Caco-2 (cell line): ENCODE results near the gene PDE11A. TPM values are rescaled to one million over a fixed set of nuclear protein-coding genes. Genes with fewer than 3 reads are reported as not detected.

Source experiments
- BruUV-seq: library from RNA; stranded (reverse); fragments of 400-500 nt; replicated peaks from 2 replicates; lab custom pipeline; 2021; lab: Mats Ljungman, UMichigan
- CTCF ChIA-PET: fragments of 300-600 bp; sonication (Branson Sonifier 250); formaldehyde crosslinking; loops from one replicate; lab custom pipeline; 2022; ENCODE audit warnings: antibody characterized with exemption; lab: Charles Lee
- POLR2A ChIA-PET: fragments of 300-600 bp; sonication (Branson Sonifier 250); formaldehyde crosslinking; loops from one replicate; lab custom pipeline; 2022; ENCODE audit warnings: antibody characterized with exemption; lab: Charles Lee
- DNase-seq, 2 experiments: peaks; one replicate each; pipeline versions ENCODE4 v3.0.0 to v3.0.0-alpha.2; 2020 to 2022
- H3K27me3 ChIP-seq: replicated peaks from 2 replicates; pipeline ENCODE4 v1.6.0; 2011; ENCODE audit warnings: low read length; ENCODE audit not compliant: control insufficient read depth, insufficient read depth
- H3K36me3 ChIP-seq: 2 replicates; pipeline ENCODE4 v1.5.1; 2011; ENCODE audit warnings: low read length; ENCODE audit not compliant: control insufficient read depth, insufficient read depth
- H3K4me1 ChIP-seq: fragments of 250-450 bp; sonication (Bioruptor Pico); 2 replicates; pipeline ENCODE4 v1.5.1; 2020; ENCODE audit warnings: mild to moderate bottlenecking
- H3K4me3 ChIP-seq: 2 replicates; pipeline ENCODE4 v1.5.1; 2011; ENCODE audit warnings: low read depth, mild to moderate bottlenecking, control low read depth, low read length
- H3K9me3 ChIP-seq: fragments of 250-450 bp; sonication (Bioruptor Pico); 2 replicates; pipeline ENCODE4 v1.5.1; 2020; ENCODE audit warnings: mild to moderate bottlenecking, moderate library complexity
- H3K27ac Mint-ChIP-seq: one replicate; pipeline ENCODE4 v1.8.0; 2022; ENCODE audit warnings: mixed read lengths; ENCODE audit not compliant: unreplicated experiment
- H3K27me3 Mint-ChIP-seq: one replicate; pipeline ENCODE4 v1.8.0; 2022; ENCODE audit warnings: mixed read lengths; ENCODE audit not compliant: insufficient read depth, unreplicated experiment
- H3K36me3 Mint-ChIP-seq: one replicate; pipeline ENCODE4 v1.8.0; 2022; ENCODE audit warnings: mild to moderate bottlenecking, mixed read lengths; ENCODE audit not compliant: insufficient read depth, unreplicated experiment
- H3K4me1 Mint-ChIP-seq: one replicate; pipeline ENCODE4 v1.8.0; 2022; ENCODE audit warnings: low read depth, mixed read lengths; ENCODE audit not compliant: unreplicated experiment
- H3K4me3 Mint-ChIP-seq: one replicate; pipeline ENCODE4 v1.8.0; 2022; ENCODE audit warnings: mild to moderate bottlenecking, moderate library complexity, mixed read lengths; ENCODE audit not compliant: unreplicated experiment
- H3K9me3 Mint-ChIP-seq: one replicate; pipeline ENCODE4 v1.8.0; 2022; ENCODE audit warnings: mixed read lengths; ENCODE audit not compliant: unreplicated experiment
- intact Hi-C: fragments of 100-400 bp; cut with micrococcal nuclease; formaldehyde crosslinking; loops from one replicate; pipeline ENCODE4 v1.10.0; 2022; ENCODE audit not compliant: unreplicated experiment
- total RNA-seq: library from RNA; stranded (reverse); gene quantifications from 2 replicates; pipeline ENCODE4 v1.2.3, GENCODE V29; 2022
- TF ChIP-seq, protein P1 (sequence below), 2 experiments: fragments of 200-600 bp in 1 of 2; IDR thresholded peaks; 1 replicate in 1 of 2; 2 replicates in 1 of 2; pipeline versions ENCODE4 v1.5.1 to v1.8.0; 2011 to 2022; ENCODE audit warnings: antibody characterized with exemption in 1 of 2, control low read depth in 1 of 2, inconsistent platforms in 1 of 2, low read depth in 1 of 2, low read length in 1 of 2, mild to moderate bottlenecking in 1 of 2, moderate library complexity in 1 of 2; ENCODE audit not compliant: insufficient read depth in 1 of 2, severe bottlenecking in 1 of 2, unreplicated experiment in 1 of 2

PDE11A gene
- total RNA-seq, 1 experiment from 2014 or later = 0.25 TPM

DNA sequence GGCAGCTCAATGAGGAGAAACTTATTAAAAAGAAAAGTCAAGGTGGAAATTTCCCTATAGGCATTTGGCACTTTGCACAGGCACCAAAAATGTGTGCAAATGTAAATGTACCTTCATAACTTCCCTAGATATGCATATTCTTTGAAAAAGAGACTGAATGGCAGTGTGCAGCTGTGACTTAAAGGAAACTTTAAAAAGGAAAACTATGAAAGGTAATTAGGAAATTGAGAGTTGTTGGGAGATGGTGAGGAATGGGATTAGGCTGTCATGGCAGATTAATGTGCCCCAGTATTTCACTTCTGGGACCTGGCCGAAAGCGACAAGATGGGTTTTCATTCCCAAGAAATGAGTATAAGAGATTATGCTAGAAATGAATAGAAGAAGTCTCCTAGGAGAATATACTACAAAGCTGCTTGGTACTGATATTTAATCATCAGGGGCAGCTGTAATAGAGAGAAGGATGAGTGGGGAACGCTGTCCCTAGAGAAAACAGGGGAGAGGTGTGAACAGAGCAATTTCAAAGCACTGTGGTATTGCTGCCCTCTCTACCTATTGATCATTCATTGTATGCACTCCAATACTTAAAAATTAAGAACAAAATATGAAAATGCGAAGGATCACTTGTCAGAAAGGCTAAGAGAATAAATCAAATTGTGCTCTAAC lies 366.9 kb downstream of the PDE11A start:
- no peaks in the 10 kb centered on the region for H3K36me3 Mint-ChIP-seq
- no peaks in the 10 kb centered on the region for H3K4me1 Mint-ChIP-seq
- H3K9me3 ChIP-seq = no peaks in the 10 kb centered on the region
- intact Hi-C loops = no loop called here
- ChIA-PET CTCF (interaction anchor here (0.6 kb wide), 1 partner anchor 216 kb away, joined by 3 read pairs; no protein-coding TSS in a partner anchor), POLR2A (no interaction called here)
- H3K36me3 ChIP-seq = no peaks in the 10 kb centered on the region
- H3K27me3 ChIP-seq = peaks cover 2% of the 10 kb centered on the region
- no TSS peak for BruUV-seq
- no peak overlapping the region for H3K4me3 Mint-ChIP-seq
- no peak overlapping the region for H3K27ac Mint-ChIP-seq
- no peak overlapping the region for H3K4me3 ChIP-seq
- TF ChIP-seq, protein P1, sequence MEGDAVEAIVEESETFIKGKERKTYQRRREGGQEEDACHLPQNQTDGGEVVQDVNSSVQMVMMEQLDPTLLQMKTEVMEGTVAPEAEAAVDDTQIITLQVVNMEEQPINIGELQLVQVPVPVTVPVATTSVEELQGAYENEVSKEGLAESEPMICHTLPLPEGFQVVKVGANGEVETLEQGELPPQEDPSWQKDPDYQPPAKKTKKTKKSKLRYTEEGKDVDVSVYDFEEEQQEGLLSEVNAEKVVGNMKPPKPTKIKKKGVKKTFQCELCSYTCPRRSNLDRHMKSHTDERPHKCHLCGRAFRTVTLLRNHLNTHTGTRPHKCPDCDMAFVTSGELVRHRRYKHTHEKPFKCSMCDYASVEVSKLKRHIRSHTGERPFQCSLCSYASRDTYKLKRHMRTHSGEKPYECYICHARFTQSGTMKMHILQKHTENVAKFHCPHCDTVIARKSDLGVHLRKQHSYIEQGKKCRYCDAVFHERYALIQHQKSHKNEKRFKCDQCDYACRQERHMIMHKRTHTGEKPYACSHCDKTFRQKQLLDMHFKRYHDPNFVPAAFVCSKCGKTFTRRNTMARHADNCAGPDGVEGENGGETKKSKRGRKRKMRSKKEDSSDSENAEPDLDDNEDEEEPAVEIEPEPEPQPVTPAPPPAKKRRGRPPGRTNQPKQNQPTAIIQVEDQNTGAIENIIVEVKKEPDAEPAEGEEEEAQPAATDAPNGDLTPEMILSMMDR (IDR thresholded peaks at IDR 0.05; ENCODE audit: insufficient read depth in 1 of 2, low read depth in 1 of 2, low read length in 1 of 2, severe bottlenecking in 1 of 2, unreplicated experiment in 1 of 2) = no peak
- peaks cover 9% of the 10 kb centered on the region for H3K27me3 Mint-ChIP-seq
- no peaks in the 10 kb centered on the region for H3K9me3 Mint-ChIP-seq
- no peaks in the 10 kb centered on the region for H3K4me1 ChIP-seq
- DNase-seq = no peak

DNA sequence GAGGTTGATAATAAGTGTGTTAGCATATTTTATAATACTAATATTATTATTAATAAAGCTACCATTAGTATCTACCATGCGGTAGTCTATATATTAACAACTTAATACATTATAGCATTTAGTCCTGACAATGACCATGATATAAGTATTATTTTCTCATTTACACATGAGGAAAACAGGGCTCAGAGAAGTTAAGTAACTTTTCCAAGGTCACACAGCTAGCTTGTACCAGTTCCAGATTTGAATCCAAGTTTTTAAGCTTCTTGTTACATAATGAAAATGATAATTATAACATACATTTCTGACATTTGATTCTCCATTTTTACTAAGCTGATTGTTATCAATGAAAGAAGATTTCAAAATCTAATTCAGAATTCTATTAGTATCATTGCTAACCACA lies 369.4 kb downstream of the PDE11A start:
- Histone ChIP-seq H3K36me3 (no peaks in the 10 kb centered on the region), H3K4me1 (no peaks in the 10 kb centered on the region), H3K9me3 (no peaks in the 10 kb centered on the region), H3K4me3 (no peak overlapping the region), H3K27me3 (peaks cover 2% of the 10 kb centered on the region)
- CTCF ChIA-PET = no interaction called here
- no peak overlapping the region for H3K4me3 Mint-ChIP-seq
- TF ChIP-seq, protein P1 (IDR thresholded peaks at IDR 0.05; ENCODE audit: insufficient read depth in 1 of 2, low read depth in 1 of 2, low read length in 1 of 2, severe bottlenecking in 1 of 2, unreplicated experiment in 1 of 2) = no peak
- H3K36me3 Mint-ChIP-seq = no peaks in the 10 kb centered on the region
- intact Hi-C loops = no loop called here
- H3K27ac Mint-ChIP-seq = no peak overlapping the region
- POLR2A ChIA-PET = no interaction called here
- H3K27me3 Mint-ChIP-seq = peaks cover 9% of the 10 kb centered on the region
- H3K4me1 Mint-ChIP-seq = no peaks in the 10 kb centered on the region
- DNase-seq = no peak
- no peaks in the 10 kb centered on the region for H3K9me3 Mint-ChIP-seq
- no TSS peak for BruUV-seq

DNA sequence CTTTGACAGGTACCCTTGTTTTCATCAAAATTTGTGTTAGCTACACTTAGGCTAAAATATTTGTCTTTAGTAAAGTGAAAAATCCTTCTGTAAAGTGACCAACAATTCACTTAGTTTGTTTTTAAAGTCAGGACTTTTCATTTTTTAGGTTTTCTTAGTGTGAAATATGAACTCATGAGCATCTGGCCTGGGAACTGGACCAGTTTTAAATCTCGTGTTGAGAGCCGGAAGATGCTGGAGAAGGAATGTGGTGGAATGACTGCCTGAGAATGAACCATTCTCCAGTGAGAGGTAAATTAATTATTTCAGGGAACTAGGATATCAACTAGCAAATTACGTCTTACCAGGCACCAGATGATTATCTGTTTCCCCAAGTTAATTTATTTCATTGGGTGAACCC lies 374.3 kb downstream of the PDE11A start:
- H3K36me3 Mint-ChIP-seq = no peaks in the 10 kb centered on the region
- no TSS peak for BruUV-seq
- TF ChIP-seq, protein P1 (IDR thresholded peaks at IDR 0.05; ENCODE audit: insufficient read depth in 1 of 2, low read depth in 1 of 2, low read length in 1 of 2, severe bottlenecking in 1 of 2, unreplicated experiment in 1 of 2) = no peak
- Histone ChIP-seq H3K4me1 (no peaks in the 10 kb centered on the region), H3K9me3 (no peaks in the 10 kb centered on the region), H3K4me3 (no peak overlapping the region), H3K27me3 (no peaks in the 10 kb centered on the region), H3K36me3 (no peaks in the 10 kb centered on the region)
- ChIA-PET CTCF (no interaction called here), POLR2A (no interaction called here)
- peaks cover 7% of the 10 kb centered on the region for H3K27me3 Mint-ChIP-seq
- no peak overlapping the region for H3K27ac Mint-ChIP-seq
- DNase-seq = no peak
- H3K4me1 Mint-ChIP-seq = peaks cover 10% of the 10 kb centered on the region
- H3K4me3 Mint-ChIP-seq = no peak overlapping the region
- H3K9me3 Mint-ChIP-seq = no peaks in the 10 kb centered on the region
- intact Hi-C loops = no loop called here
